Measurements from ENCODE around the gene PREB.

- TF ChIP-seq TCF12 (IDR thresholded peaks at IDR 0.05; ENCODE audit: low read depth) (no peak), MAX (IDR thresholded peaks at IDR 0.05) (no peak), REST (IDR thresholded peaks at IDR 0.05; ENCODE audit: low read depth) (no peak), FOXM1 (IDR thresholded peaks at IDR 0.05; ENCODE audit: borderline replicate concordance, low read depth) (no peak), CREB1 (IDR thresholded peaks at IDR 0.05; ENCODE audit: low read depth) (no peak), RAD21 (IDR thresholded peaks at IDR 0.05; ENCODE audit: low read depth) (no peak), YY1 (IDR thresholded peaks at IDR 0.05; ENCODE audit: low read depth) (no peak), EGR1 (IDR thresholded peaks at IDR 0.05) (no peak), EP300 (IDR thresholded peaks at IDR 0.05; ENCODE audit: borderline replicate concordance) (no peak), TEAD4 (IDR thresholded peaks at IDR 0.05) (no peak)
These were observed 49.7 kb upstream of the PREB start for GRCh38 chr2:27184115-27184514.

All from Ishikawa (cell line).